ENCODE measurements around the gene SPTB. TPM values are rescaled to one million over a fixed set of nuclear protein-coding genes. Genes with fewer than 3 reads are reported as not detected.

Gene SPTB
- total and polyA plus RNA-seq, 8 donors, result under 0.01 to 3.5 (median 0.55) TPM; not detected in 2

DNA sequence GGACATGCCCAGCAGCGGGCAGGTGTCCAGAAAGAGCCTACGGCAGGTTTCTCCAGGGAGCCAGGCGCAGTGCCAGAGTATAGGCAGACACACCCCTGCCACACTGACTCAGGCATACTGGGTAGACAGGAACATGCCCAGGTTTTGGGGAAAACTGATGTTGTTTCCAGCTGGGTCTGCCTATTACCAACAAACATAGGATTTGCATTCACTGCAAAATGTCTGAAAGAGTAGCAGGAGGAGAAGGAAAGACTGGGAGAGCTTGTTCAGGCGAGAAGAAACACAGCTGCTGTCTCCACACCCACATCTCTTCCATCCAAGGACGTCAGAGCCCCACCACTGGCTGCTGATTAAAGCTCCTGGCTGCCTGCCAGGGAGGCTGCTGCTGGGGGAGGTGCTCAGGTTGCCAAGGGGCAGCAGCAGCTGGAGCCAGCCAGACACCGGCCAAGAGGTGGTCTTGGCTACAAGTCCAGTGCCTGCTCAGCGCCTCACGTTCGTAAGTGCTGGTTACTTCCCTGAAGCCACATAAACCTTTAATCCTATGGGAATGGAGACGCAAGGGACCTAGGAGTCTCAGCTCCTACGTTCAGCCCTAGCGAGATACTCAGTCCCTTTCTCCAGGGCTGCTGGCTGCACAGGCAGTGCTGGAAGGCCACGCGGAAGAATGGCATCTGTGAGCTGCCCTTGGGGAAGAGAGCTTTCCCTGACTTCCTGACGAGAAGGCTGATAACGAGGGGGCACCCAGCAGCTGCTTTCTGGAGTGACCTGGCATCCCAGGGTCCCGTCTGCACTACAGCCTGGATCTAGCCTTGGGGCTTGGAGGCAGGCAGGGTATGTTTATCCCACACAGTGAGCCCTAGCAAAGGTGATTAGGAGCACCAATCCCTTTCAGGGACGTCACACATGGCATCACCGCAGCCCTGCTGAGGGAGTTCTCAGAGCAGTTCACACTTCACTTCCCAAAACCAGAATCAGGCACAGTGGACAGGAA, 117.4 kb downstream of the SPTB start:
- intact Hi-C loops (cut with DNase I; ENCODE audit: low total_unique reads), result loop anchor here (5.0 kb wide), 1 partner anchor 90 kb away; no protein-coding TSS in a partner anchor
- TF ChIP-seq POLR2AphosphoS5 (IDR thresholded peaks at IDR 0.05) (no peak), EP300 (IDR thresholded peaks at IDR 0.05) (no peak), POLR2A (IDR thresholded peaks at IDR 0.05) (no peak)
- TF ChIP-seq, protein P1, sequence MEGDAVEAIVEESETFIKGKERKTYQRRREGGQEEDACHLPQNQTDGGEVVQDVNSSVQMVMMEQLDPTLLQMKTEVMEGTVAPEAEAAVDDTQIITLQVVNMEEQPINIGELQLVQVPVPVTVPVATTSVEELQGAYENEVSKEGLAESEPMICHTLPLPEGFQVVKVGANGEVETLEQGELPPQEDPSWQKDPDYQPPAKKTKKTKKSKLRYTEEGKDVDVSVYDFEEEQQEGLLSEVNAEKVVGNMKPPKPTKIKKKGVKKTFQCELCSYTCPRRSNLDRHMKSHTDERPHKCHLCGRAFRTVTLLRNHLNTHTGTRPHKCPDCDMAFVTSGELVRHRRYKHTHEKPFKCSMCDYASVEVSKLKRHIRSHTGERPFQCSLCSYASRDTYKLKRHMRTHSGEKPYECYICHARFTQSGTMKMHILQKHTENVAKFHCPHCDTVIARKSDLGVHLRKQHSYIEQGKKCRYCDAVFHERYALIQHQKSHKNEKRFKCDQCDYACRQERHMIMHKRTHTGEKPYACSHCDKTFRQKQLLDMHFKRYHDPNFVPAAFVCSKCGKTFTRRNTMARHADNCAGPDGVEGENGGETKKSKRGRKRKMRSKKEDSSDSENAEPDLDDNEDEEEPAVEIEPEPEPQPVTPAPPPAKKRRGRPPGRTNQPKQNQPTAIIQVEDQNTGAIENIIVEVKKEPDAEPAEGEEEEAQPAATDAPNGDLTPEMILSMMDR (IDR thresholded peaks at IDR 0.05), result no peak
- no peaks in the 10 kb centered on the region for H3K9me3 ChIP-seq
- WGBS, 5 donors, result 11 to 17% (median 13%) methylated on average over 19 of the region's 19 CpGs
- peak overlapping the region; percentile 15 to 79 (median 58) for H3K27ac ChIP-seq
- H3K4me1 ChIP-seq, result peaks cover 41 to 75% (median 58%) of the 10 kb centered on the region in 4 donors
- DNase-seq, result peak; percentile 93 to 97
- no peaks in the 10 kb centered on the region for H3K27me3 ChIP-seq
- no peaks in the 10 kb centered on the region for H3K36me3 ChIP-seq
- no peak overlapping the region for H3K4me3 ChIP-seq

DNA sequence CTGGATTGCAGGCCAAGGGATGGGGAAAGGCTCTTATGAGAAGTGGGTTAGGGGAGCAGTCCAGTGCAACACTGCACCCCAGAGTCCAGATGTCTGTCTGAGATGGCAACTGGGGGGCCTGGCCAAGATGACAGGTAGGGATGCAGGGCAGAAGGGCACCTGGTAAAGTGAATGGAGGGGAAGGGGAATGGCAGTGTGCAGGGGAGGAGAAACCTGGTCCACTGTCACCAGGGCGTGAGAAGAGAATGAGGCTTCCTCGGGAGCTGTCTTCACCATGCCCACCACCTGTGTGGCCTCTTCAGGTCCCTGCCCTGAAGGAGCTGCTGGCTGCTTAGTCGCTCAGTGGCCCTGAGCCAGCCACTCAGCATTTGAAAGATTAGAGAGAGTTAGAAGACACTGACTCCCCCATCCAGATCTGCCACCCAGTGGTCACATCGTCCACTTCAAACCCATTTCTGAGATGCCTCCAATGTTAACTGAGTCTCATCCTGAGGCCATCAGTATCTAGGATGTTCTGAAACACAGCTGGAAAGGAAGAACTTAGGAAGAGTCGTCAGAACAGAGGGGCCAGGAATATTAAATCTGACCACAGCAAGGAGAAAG, 118.2 kb downstream of the SPTB start:
- H3K4me1 ChIP-seq, result peaks cover 47 to 83% (median 63%) of the 10 kb centered on the region in 4 donors
- H3K9me3 ChIP-seq, result no peaks in the 10 kb centered on the region
- peak overlapping the region in 4 of 5 donors; percentile 43 to 79 (median 68) for H3K27ac ChIP-seq
- WGBS, 5 donors, result 20 to 28% (median 27%) methylated on average over 5 of the region's 5 CpGs
- DNase-seq, result peak in 1 of 2 donors; percentile 59
- no peaks in the 10 kb centered on the region for H3K36me3 ChIP-seq
- H3K4me3 ChIP-seq, result no peak overlapping the region
- no peaks in the 10 kb centered on the region for H3K27me3 ChIP-seq
- intact Hi-C loops (cut with DNase I; ENCODE audit: low total_unique reads), result loop anchor here (5.0 kb wide), 1 partner anchor 89 kb away; no protein-coding TSS in a partner anchor
- TF ChIP-seq EP300 (IDR thresholded peaks at IDR 0.05), result no peak
- TF ChIP-seq, protein P1 (IDR thresholded peaks at IDR 0.05), result peak in 1 of 7 experiments; percentile 5

- Histone ChIP-seq H3K4me1 (peaks cover 48 to 83% (median 63%) of the 10 kb centered on the region in 4 donors), H3K9me3 (no peaks in the 10 kb centered on the region), H3K4me3 (no peak overlapping the region), H3K36me3 (no peaks in the 10 kb centered on the region), H3K27me3 (no peaks in the 10 kb centered on the region), H3K27ac (peak overlapping the region in 1 of 5 donors; percentile 79)
- intact Hi-C loops (cut with DNase I; ENCODE audit: low total_unique reads), result loop anchor here (5.0 kb wide), 1 partner anchor 89 kb away; no protein-coding TSS in a partner anchor
- DNase-seq, result no peak
- TF ChIP-seq POLR2A (IDR thresholded peaks at IDR 0.05) (no peak), EP300 (IDR thresholded peaks at IDR 0.05) (no peak), POLR2AphosphoS5 (IDR thresholded peaks at IDR 0.05) (no peak)
- TF ChIP-seq, protein P1 (IDR thresholded peaks at IDR 0.05), result no peak
- 51 to 66% (median 56%) methylated on average over 5 of the region's 5 CpGs for WGBS, 5 donors
Observed at GRCh38 chr14:64760916-64761315, 118.8 kb downstream of the SPTB start.

DNA sequence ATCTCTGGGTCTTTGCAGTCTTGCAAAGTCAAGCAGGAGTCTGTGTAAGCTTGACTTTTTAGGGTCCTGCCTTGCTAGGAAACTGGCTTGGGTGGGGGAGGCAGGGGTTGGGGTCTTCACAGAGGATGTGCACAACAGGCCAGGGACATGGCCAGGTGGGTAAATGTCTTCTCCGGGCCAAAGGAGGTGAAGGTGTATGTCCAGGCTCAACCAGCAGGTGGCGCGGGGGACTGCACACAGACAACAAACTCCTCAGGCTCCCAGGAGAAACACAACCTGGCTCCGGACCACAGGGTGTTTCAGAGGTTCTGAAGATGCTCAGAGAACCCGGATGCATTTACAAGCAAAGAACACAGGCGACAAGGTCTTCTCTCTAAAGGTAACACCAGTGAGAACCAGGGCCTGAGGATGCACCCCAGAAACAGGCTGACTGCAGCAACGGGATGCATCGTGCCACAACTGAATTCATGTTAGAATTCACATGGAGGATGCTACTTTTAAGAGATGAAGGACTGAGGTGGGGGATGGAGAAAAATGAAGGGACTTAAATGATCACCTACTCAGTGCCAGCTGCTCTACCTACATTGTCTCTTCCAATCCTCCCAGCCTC, 119.5 kb downstream of the SPTB start:
- Histone ChIP-seq H3K36me3 (no peaks in the 10 kb centered on the region), H3K9me3 (no peaks in the 10 kb centered on the region), H3K27me3 (no peaks in the 10 kb centered on the region), H3K4me1 (peaks cover 48 to 83% (median 63%) of the 10 kb centered on the region in 4 donors), H3K27ac (no peak overlapping the region), H3K4me3 (no peak overlapping the region)
- DNase-seq, result peak; percentile 70 to 78
- intact Hi-C loops (cut with DNase I; ENCODE audit: low total_unique reads), result loop anchor here (5.0 kb wide), 1 partner anchor 88 kb away; no protein-coding TSS in a partner anchor
- 53 to 69% (median 58%) methylated on average over 7 to 8 of the region's 8 CpGs for WGBS, 5 donors
- TF ChIP-seq, protein P1 (IDR thresholded peaks at IDR 0.05), result peak in 5 of 7 experiments; percentile 40 to 63 (median 47)
- no peak for TF ChIP-seq EP300 (IDR thresholded peaks at IDR 0.05)
